ENCODE measurements around the gene SREK1.

The SREK1 gene

GRCh38 chr5:66144074-66144833 is at the start of gene SREK1:
TSS of gene SREK1 (plus strand) at chr5:66144300. CDS start at chr5:66144377, 77 bp downstream.
- H3K27ac ChIP-seq: peak within 1 kb of the TSS; percentile 100
- H3K4me3 ChIP-seq (ENCODE audit: low read depth, low read length): peak within 1 kb of the TSS; percentile 88
- DNase-seq: peak; percentile 95
- H3K27me3 ChIP-seq (ENCODE audit: insufficient read depth, low read depth, severe bottlenecking): no peaks in the 10 kb centered on the region
- H3K36me3 ChIP-seq: peaks cover 16% of the 10 kb centered on the region
- H3K9me3 ChIP-seq (ENCODE audit: severe bottlenecking): no peaks in the 10 kb centered on the region
- TF ChIP-seq CTCF (IDR thresholded peaks at IDR 0.05; ENCODE audit: low read depth, low read length): no peak

- H3K36me3 ChIP-seq: no peaks in the 10 kb centered on the region
- H3K9me3 ChIP-seq (ENCODE audit: severe bottlenecking): peaks cover 16% of the 10 kb centered on the region
- no peak for TF ChIP-seq CTCF (IDR thresholded peaks at IDR 0.05; ENCODE audit: low read depth, low read length)
- H3K27me3 ChIP-seq (ENCODE audit: insufficient read depth, low read depth, severe bottlenecking): no peaks in the 10 kb centered on the region
- no peak overlapping the region for H3K4me3 ChIP-seq (ENCODE audit: low read depth, low read length)
- H3K27ac ChIP-seq: no peak overlapping the region
- no peak for DNase-seq
Measured at GRCh38 chr5:66100851-66101250, 43.2 kb upstream of the SREK1 start.

GRCh38 chr5:66113160-66113559 is 30.9 kb upstream of the SREK1 start:
- no peak for DNase-seq
- TF ChIP-seq CTCF (IDR thresholded peaks at IDR 0.05; ENCODE audit: low read depth, low read length): no peak
- Histone ChIP-seq H3K27me3 (ENCODE audit: insufficient read depth, low read depth, severe bottlenecking) (no peaks in the 10 kb centered on the region), H3K9me3 (ENCODE audit: severe bottlenecking) (peaks cover 5% of the 10 kb centered on the region), H3K27ac (no peak overlapping the region), H3K4me3 (ENCODE audit: low read depth, low read length) (no peak overlapping the region), H3K36me3 (no peaks in the 10 kb centered on the region)

- Histone ChIP-seq H3K4me3 (ENCODE audit: low read depth, low read length) (no peak overlapping the region), H3K9me3 (ENCODE audit: severe bottlenecking) (no peaks in the 10 kb centered on the region), H3K27me3 (ENCODE audit: insufficient read depth, low read depth, severe bottlenecking) (no peaks in the 10 kb centered on the region), H3K27ac (no peak overlapping the region), H3K36me3 (no peaks in the 10 kb centered on the region)
- no peak for TF ChIP-seq CTCF (IDR thresholded peaks at IDR 0.05; ENCODE audit: low read depth, low read length)
- DNase-seq: no peak
Measured at GRCh38 chr5:66118304-66118703, 25.8 kb upstream of the SREK1 start.

- TF ChIP-seq CTCF (IDR thresholded peaks at IDR 0.05; ENCODE audit: low read depth, low read length): no peak
- Histone ChIP-seq H3K4me3 (ENCODE audit: low read depth, low read length) (no peak overlapping the region), H3K9me3 (ENCODE audit: severe bottlenecking) (no peaks in the 10 kb centered on the region), H3K36me3 (no peaks in the 10 kb centered on the region), H3K27ac (no peak overlapping the region), H3K27me3 (ENCODE audit: insufficient read depth, low read depth, severe bottlenecking) (no peaks in the 10 kb centered on the region)
- no peak for DNase-seq
Measured at GRCh38 chr5:66122379-66123034, 21.6 kb upstream of the SREK1 start.
